GM20000 (cell line): ENCODE data around the gene AIFM2.

Experiments
- DNase-seq: peaks from one replicate; pipeline ENCODE4 v3.0.0; 2012; ENCODE audit warnings: low spot score
- CTCF ChIP-seq: IDR thresholded peaks from 2 replicates; pipeline ENCODE4 v1.5.1; 2012; ENCODE audit warnings: mild to moderate bottlenecking, control low read depth; ENCODE audit errors: extremely low read depth, missing control alignments

AIFM2 gene

DNA sequence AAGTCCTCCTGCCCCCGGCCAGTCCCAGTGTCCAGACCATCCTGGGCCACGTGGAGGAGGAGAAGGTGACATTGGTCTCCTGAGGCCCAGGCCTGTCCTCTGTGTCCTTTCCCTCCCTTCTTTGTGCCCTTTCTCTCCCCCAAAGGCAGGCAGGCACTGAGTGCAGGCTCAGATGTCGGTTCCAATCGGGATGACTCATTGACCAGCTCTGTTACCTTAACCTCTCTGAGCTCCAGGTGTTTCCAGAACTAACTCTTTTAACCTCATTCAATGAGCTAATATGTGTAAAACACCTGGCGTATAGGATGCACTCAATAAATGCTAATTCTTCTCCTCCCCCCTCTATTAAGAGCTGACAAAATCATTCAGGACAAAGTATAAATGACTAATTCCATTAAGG is 54.3 kb downstream of the AIFM2 start:
- TF ChIP-seq CTCF, result no peak
- no peak for DNase-seq

DNA sequence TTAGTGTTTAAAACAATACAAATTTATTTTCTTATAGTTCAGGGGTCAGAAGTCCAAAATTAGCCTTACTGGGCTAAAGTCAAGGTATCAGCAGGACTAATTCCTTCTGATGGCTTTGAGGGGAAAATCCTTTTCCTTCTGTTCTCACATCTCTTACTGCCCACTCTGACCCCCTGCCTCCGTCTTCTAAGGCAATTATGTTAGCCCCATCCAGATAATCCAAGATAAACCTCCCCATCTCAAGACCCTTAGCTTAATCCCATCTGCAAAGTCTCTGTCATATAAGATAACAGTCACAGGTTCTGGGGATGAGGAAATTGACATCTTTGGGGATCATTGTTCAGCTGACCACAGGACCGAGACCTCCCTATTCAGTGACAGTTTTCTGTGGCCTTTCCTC is 57.7 kb downstream of the AIFM2 start:
- no peak for TF ChIP-seq CTCF
- DNase-seq, result no peak

- no peak for TF ChIP-seq CTCF
- DNase-seq, result no peak
These were observed 58.5 kb downstream of the AIFM2 start for GRCh38 chr10:70074165-70074564.

DNA sequence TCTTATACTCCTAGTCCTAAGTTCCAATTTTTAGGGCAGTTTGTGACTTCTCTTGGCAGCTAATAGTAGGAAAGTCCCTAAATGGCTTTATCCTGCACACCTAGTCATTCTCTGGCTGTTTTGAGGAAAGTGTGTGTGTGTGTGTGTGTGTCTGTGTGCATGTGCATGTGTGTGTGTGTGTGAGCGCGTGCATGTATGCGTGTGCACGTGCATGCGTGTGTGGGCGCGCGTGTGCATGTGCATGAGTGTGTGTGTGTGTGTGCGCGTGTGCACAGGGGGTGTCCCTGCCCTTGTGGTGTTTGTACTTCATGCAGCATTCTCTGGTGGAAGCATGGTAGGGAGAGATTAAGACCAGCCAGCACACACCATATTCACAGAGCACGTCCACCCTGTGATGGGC is 61.8 kb downstream of the AIFM2 start:
- DNase-seq, result no peak
- TF ChIP-seq CTCF, result no peak

GRCh38 chr10:70069346-70069745 is 63.3 kb downstream of the AIFM2 start:
- no peak for DNase-seq
- TF ChIP-seq CTCF, result no peak

DNA sequence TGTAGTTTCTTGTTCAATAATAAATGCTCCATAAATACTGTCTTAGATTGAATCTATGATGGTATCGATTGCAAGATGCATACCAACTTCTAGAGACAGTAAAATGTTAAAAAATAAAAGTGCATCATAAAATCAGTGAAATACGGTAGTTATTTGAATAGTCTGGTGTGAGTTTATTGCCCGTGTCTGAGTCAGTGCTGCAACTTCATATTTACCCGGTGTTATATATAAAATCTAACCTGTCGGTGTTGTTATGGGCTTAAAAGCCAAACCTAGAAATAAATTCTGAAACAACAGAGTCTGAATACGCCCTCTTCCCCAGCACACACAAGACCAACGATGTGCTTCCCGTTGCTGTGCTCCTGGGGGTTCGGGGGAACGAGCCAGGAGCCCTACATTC is 63.7 kb downstream of the AIFM2 start:
- no peak for DNase-seq
- TF ChIP-seq CTCF, result no peak

DNA sequence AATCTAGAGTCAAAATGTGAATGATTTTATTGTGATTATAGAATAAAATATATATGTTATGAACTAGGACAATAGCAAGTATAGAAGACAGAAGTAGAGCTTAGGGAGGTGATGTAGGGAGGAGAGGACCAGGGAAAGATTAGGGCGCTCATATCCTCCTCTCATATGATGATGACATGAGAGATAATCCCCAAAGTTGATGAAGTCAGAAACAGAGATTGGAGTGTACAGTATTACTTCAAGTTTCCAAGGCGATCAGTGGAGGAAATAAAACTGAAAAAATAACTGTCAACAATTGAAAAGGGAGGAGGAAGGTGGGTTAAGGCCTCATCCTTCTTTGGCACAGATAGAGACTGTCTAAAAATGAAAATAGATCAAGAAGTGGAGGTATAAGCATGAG is 65.0 kb downstream of the AIFM2 start:
- TF ChIP-seq CTCF, result no peak
- no peak for DNase-seq
